HUES48 (cell line): ENCODE data around the gene SLCO4A1.

Experiments used
- H3K27ac ChIP-seq: one replicate; pipeline ENCODE4 v1.7.0; 2013; ENCODE audit warnings: low read depth, low read length, inconsistent platforms
- H3K27me3 ChIP-seq: 2 replicates; pipeline ENCODE4 v1.6.1; 2013; ENCODE audit warnings: mild to moderate bottlenecking, low read length; ENCODE audit not compliant: control insufficient read depth, insufficient read depth
- H3K36me3 ChIP-seq: 2 replicates; pipeline ENCODE4 v1.6.1; 2013; ENCODE audit warnings: low read length; ENCODE audit not compliant: control insufficient read depth, insufficient read depth
- H3K4me1 ChIP-seq: 2 replicates; pipeline ENCODE4 v1.6.1; 2013; ENCODE audit warnings: mild to moderate bottlenecking, low read length; ENCODE audit not compliant: control insufficient read depth, insufficient read depth
- H3K4me3 ChIP-seq: 2 replicates; pipeline ENCODE4 v1.5.1; 2013; ENCODE audit warnings: mild to moderate bottlenecking, low read depth, low read length
- H3K9ac ChIP-seq: 2 replicates; pipeline ENCODE4 v1.6.1; 2013; ENCODE audit warnings: mild to moderate bottlenecking, low read depth, low read length, moderate library complexity
- H3K9me3 ChIP-seq: 2 replicates; pipeline ENCODE4 v1.6.1; 2013; ENCODE audit warnings: low read length; ENCODE audit not compliant: control insufficient read depth, insufficient read depth

The SLCO4A1 gene

GRCh38 chr20:62642051-62642665 is at the start of gene SLCO4A1:
Gene SLCO4A1 (plus strand): TSS chr20:62642503. CDS start chr20:62656455, 13,952 bp downstream.
- Histone ChIP-seq H3K27ac (no peak within 1 kb of the TSS), H3K9ac (0 out of 2 replicates have a peak within 1 kb of the TSS, but pooled peaks have one; percentile 42)

GRCh38 chr20:62592506-62593177 is 49.7 kb upstream of the SLCO4A1 start:
- no peaks in the 10 kb centered on the region for H3K27me3 ChIP-seq
- H3K9ac ChIP-seq, result no peak overlapping the region
- H3K9me3 ChIP-seq, result no peaks in the 10 kb centered on the region
- H3K27ac ChIP-seq, result no peak overlapping the region
- no peaks in the 10 kb centered on the region for H3K4me1 ChIP-seq
- H3K4me3 ChIP-seq, result no peak overlapping the region
- no peaks in the 10 kb centered on the region for H3K36me3 ChIP-seq

More at GRCh38 chr20:62642051-62642665, at the start of gene SLCO4A1:
- H3K36me3 ChIP-seq, result no peaks in the 10 kb centered on the region
- H3K27me3 ChIP-seq, result peaks cover 63% of the 10 kb centered on the region
- no peaks in the 10 kb centered on the region for H3K9me3 ChIP-seq
- peak within 1 kb of the TSS; percentile 72 for H3K4me3 ChIP-seq
- 0 out of 2 replicates have a peak, but pooled peaks cover 7% of the 10 kb centered on the region for H3K4me1 ChIP-seq

- no peaks in the 10 kb centered on the region for H3K27me3 ChIP-seq
- H3K4me3 ChIP-seq, result no peak overlapping the region
- H3K27ac ChIP-seq, result no peak overlapping the region
- H3K4me1 ChIP-seq, result no peaks in the 10 kb centered on the region
- H3K36me3 ChIP-seq, result no peaks in the 10 kb centered on the region
- H3K9me3 ChIP-seq, result no peaks in the 10 kb centered on the region
- H3K9ac ChIP-seq, result no peak overlapping the region
Measured at GRCh38 chr20:62593616-62594015, 48.7 kb upstream of the SLCO4A1 start.

- Histone ChIP-seq H3K27ac (no peak overlapping the region), H3K4me3 (no peak overlapping the region), H3K27me3 (no peaks in the 10 kb centered on the region), H3K9me3 (no peaks in the 10 kb centered on the region), H3K4me1 (no peaks in the 10 kb centered on the region), H3K9ac (no peak overlapping the region), H3K36me3 (no peaks in the 10 kb centered on the region)
Measured at GRCh38 chr20:62595069-62595468, 47.2 kb upstream of the SLCO4A1 start.

- no peaks in the 10 kb centered on the region for H3K4me1 ChIP-seq
- H3K36me3 ChIP-seq, result no peaks in the 10 kb centered on the region
- no peak overlapping the region for H3K4me3 ChIP-seq
- H3K9me3 ChIP-seq, result no peaks in the 10 kb centered on the region
- no peak overlapping the region for H3K9ac ChIP-seq
- H3K27me3 ChIP-seq, result no peaks in the 10 kb centered on the region
- H3K27ac ChIP-seq, result no peak overlapping the region
Measured at GRCh38 chr20:62595491-62595890, 46.8 kb upstream of the SLCO4A1 start.

GRCh38 chr20:62596486-62596885 is 45.8 kb upstream of the SLCO4A1 start:
- Histone ChIP-seq H3K4me1 (no peaks in the 10 kb centered on the region), H3K9me3 (no peaks in the 10 kb centered on the region), H3K9ac (no peak overlapping the region), H3K27ac (no peak overlapping the region), H3K4me3 (no peak overlapping the region), H3K27me3 (no peaks in the 10 kb centered on the region), H3K36me3 (no peaks in the 10 kb centered on the region)

- H3K27ac ChIP-seq, result no peak overlapping the region
- H3K9ac ChIP-seq, result no peak overlapping the region
- H3K4me1 ChIP-seq, result no peaks in the 10 kb centered on the region
- no peaks in the 10 kb centered on the region for H3K36me3 ChIP-seq
- H3K27me3 ChIP-seq, result no peaks in the 10 kb centered on the region
- H3K4me3 ChIP-seq, result no peak overlapping the region
- no peaks in the 10 kb centered on the region for H3K9me3 ChIP-seq
Measured at GRCh38 chr20:62596921-62597320, 45.4 kb upstream of the SLCO4A1 start.

GRCh38 chr20:62597416-62598115 is 44.7 kb upstream of the SLCO4A1 start:
- Histone ChIP-seq H3K4me3 (no peak overlapping the region), H3K4me1 (no peaks in the 10 kb centered on the region), H3K9me3 (no peaks in the 10 kb centered on the region), H3K36me3 (no peaks in the 10 kb centered on the region), H3K27me3 (no peaks in the 10 kb centered on the region), H3K9ac (no peak overlapping the region), H3K27ac (no peak overlapping the region)

- H3K27ac ChIP-seq, result no peak overlapping the region
- H3K27me3 ChIP-seq, result no peaks in the 10 kb centered on the region
- H3K4me1 ChIP-seq, result no peaks in the 10 kb centered on the region
- H3K9ac ChIP-seq, result no peak overlapping the region
- H3K36me3 ChIP-seq, result no peaks in the 10 kb centered on the region
- H3K9me3 ChIP-seq, result no peaks in the 10 kb centered on the region
- H3K4me3 ChIP-seq, result no peak overlapping the region
Measured at GRCh38 chr20:62598761-62599194, 43.5 kb upstream of the SLCO4A1 start.

- no peaks in the 10 kb centered on the region for H3K4me1 ChIP-seq
- no peak overlapping the region for H3K4me3 ChIP-seq
- H3K27ac ChIP-seq, result no peak overlapping the region
- no peak overlapping the region for H3K9ac ChIP-seq
- H3K9me3 ChIP-seq, result no peaks in the 10 kb centered on the region
- H3K36me3 ChIP-seq, result no peaks in the 10 kb centered on the region
- no peaks in the 10 kb centered on the region for H3K27me3 ChIP-seq
Measured at GRCh38 chr20:62599216-62600110, 42.8 kb upstream of the SLCO4A1 start.
